ENCODE measurements around the gene CD300A. TPM values are rescaled to one million over a fixed set of nuclear protein-coding genes. Genes with fewer than 3 reads are reported as not detected.

Gene CD300A
- total RNA-seq = 10 to 100 TPM in 1 of 2 donors, 1 to 10 TPM in 1; 9.1 to 35.5 TPM
- polyA plus RNA-seq (ENCODE audit: insufficient read length in 6 of 6) = 1 to 10 TPM; 1.6 to 3.6 (median 2.1) TPM
- long read RNA-seq, donor 1, partial matches to known transcripts = 0 of 1 reads
- long read RNA-seq, donor 1, other reads (novel, unspliced or antisense) = 0 of 1 reads
- long read RNA-seq, donor 2 = 0 reads
- long read RNA-seq, donor 3, partial matches to known transcripts = 0 of 1 reads
- long read RNA-seq, donor 3, other reads (novel, unspliced or antisense) = 0 of 1 reads
- long read RNA-seq, donor 4, transcript CD300A-202 (7 exons, 1,858 nt) = major isoform, 5 of 9 reads
- long read RNA-seq, donor 4, partial matches to known transcripts = 0 of 9 reads
- long read RNA-seq, donor 4, other reads (novel, unspliced or antisense) = 1 of 9 reads
- long read RNA-seq, donor 5, partial matches to known transcripts = 0 of 2 reads
- long read RNA-seq, donor 5, other reads (novel, unspliced or antisense) = 0 of 2 reads
- long read RNA-seq, donor 6 = 0 reads
- long read RNA-seq, donor 7, partial matches to known transcripts = 0 of 2 reads
- long read RNA-seq, donor 7, other reads (novel, unspliced or antisense) = 0 of 2 reads
- long read RNA-seq, donor 8 = 0 reads
- long read RNA-seq, donor 9 = 0 reads
- long read RNA-seq, donor 10, transcript CD300A-202 (7 exons, 1,858 nt) = major isoform, 36 of 51 reads
- long read RNA-seq, donor 10, partial matches to known transcripts = 3 of 51 reads
- long read RNA-seq, donor 10, other reads (novel, unspliced or antisense) = 11 of 51 reads
- long read RNA-seq, donor 11 = 0 reads
- long read RNA-seq, donor 12, partial matches to known transcripts = 0 of 1 reads
- long read RNA-seq, donor 12, other reads (novel, unspliced or antisense) = 0 of 1 reads

GRCh38 chr17:74466111-74466827 lies at the start of gene CD300A:
Gene CD300A, plus strand, starts transcription at chr17:74466634. Its CDS starts 70 bp downstream, at chr17:74466704.
- Histone ChIP-seq H3K36me3 (no peaks in the 10 kb centered on the region), H3K9me3 (no peaks in the 10 kb centered on the region), H3K4me1 (peaks cover 3 to 78% of the 10 kb centered on the region in 2 donors), H3K4me3 (peak within 1 kb of the TSS; percentile 17 to 60), H3K27me3 (peaks cover 11 to 39% of the 10 kb centered on the region in 2 donors), H3K27ac (peak within 1 kb of the TSS; percentile 77 to 91)
- DNase-seq = peak in 2 of 4 donors; percentile 83 to 92
- peak; percentile 45 for ATAC-seq
- intact Hi-C loops (cut with DNase I) = no loop called here
- TF ChIP-seq CTCF (IDR thresholded peaks at IDR 0.05) = no peak

- Histone ChIP-seq H3K4me3 (no peak overlapping the region), H3K36me3 (no peaks in the 10 kb centered on the region), H3K9me3 (no peaks in the 10 kb centered on the region), H3K27me3 (peaks cover 0 to 5% of the 10 kb centered on the region in 2 donors), H3K4me1 (peaks cover 0 to 5% of the 10 kb centered on the region in 2 donors), H3K27ac (no peak overlapping the region)
- peak; percentile 90 for ATAC-seq
- DNase-seq = no peak
- intact Hi-C loops (cut with DNase I) = no loop called here
- TF ChIP-seq CTCF (IDR thresholded peaks at IDR 0.05) = no peak
These were observed 49.0 kb upstream of the CD300A start for GRCh38 chr17:74417178-74418045.

- no peak for ATAC-seq
- no peak for DNase-seq
- Histone ChIP-seq H3K27ac (no peak overlapping the region), H3K9me3 (no peaks in the 10 kb centered on the region), H3K36me3 (no peaks in the 10 kb centered on the region), H3K4me1 (peaks cover 0 to 5% of the 10 kb centered on the region in 2 donors), H3K27me3 (peaks cover 0 to 11% of the 10 kb centered on the region in 2 donors), H3K4me3 (no peak overlapping the region)
- no peak for TF ChIP-seq CTCF (IDR thresholded peaks at IDR 0.05)
- intact Hi-C loops (cut with DNase I) = no loop called here
These were observed 46.5 kb upstream of the CD300A start for GRCh38 chr17:74419928-74420411.

- Histone ChIP-seq H3K36me3 (no peaks in the 10 kb centered on the region), H3K4me3 (no peak overlapping the region), H3K4me1 (peaks cover 0 to 5% of the 10 kb centered on the region in 2 donors), H3K27ac (no peak overlapping the region), H3K9me3 (no peaks in the 10 kb centered on the region), H3K27me3 (peaks cover 0 to 24% of the 10 kb centered on the region in 2 donors)
- DNase-seq (no peak), ATAC-seq (no peak)
- intact Hi-C loops (cut with DNase I) = no loop called here
- TF ChIP-seq CTCF (IDR thresholded peaks at IDR 0.05) = no peak
These were observed 42.3 kb upstream of the CD300A start for GRCh38 chr17:74424117-74424516.

Data from left lung (tissue), 14 donors.